ENCODE data around the gene MED28. TPM values are rescaled to one million over a fixed set of nuclear protein-coding genes. Genes with fewer than 3 reads are reported as not detected.

MED28 gene
- total RNA-seq, 2 experiments from 2014 or later: 27.0 to 86.2 TPM

DNA sequence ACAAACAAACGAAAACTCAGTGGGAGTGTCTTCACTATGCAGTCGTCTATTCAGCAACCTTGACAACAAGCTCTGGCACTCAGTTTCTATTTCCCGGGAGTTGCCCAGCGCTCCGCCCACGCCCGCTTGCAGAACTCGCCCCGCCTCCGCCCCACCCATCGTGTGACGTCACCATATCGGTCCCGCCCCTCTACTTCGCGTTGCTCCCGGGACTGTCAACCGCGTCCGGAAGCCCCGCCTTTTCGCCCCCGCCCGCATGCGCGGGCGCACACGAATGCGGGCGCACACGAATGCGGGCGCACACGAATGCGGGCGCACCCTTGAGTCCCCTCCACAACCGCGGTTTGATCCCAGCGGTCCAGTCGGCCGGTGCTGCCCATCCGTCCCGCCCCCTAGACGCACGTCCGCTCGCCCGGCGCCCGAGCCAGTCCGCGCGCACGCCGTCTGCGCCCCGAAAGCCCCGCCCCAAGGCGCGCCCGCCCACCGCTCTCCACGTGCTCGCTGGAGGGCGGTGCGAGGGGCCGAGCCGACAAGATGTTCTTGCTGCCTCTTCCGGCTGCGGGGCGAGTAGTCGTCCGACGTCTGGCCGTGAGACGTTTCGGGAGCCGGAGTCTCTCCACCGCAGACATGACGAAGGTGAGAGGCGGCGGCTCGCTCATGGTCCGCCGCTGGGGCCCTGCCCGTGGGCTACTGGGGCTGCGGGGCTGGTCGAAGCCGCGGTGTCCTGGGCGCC, 37.3 kb upstream of the MED28 start, which contains the start of gene LAP3:
Gene LAP3, plus strand, starts transcription at position 267 of the 733 bp plus-strand sequence. Its CDS starts 268 bp downstream, at position 535.
- Histone ChIP-seq H3K4me3 (ENCODE audit: low read depth, low read length, poor library complexity, severe bottlenecking) (peak within 1 kb of the TSS; percentile 79), H3K4me2 (ENCODE audit: low read length) (peak within 1 kb of the TSS; percentile 95), H2AFZ (ENCODE audit: low read length) (peak within 1 kb of the TSS; percentile 80), H3K36me3 (ENCODE audit: insufficient read depth, low read length) (peaks cover 29% of the 10 kb centered on the region), H4K20me1 (ENCODE audit: insufficient read depth, low read length) (peaks cover 14% of the 10 kb centered on the region; the same call in 1 of the 2 replicates), H3K4me1 (ENCODE audit: insufficient read depth, low read length, poor library complexity, severe bottlenecking) (peaks cover 39% of the 10 kb centered on the region), H3K79me2 (ENCODE audit: insufficient read depth, low read depth, low read length) (peaks cover 37% of the 10 kb centered on the region), H3K9me3 (ENCODE audit: low read length) (no peaks in the 10 kb centered on the region), H3K9me2 (ENCODE audit: insufficient read depth, low read length) (no peaks in the 10 kb centered on the region), H3K27ac (ENCODE audit: low read depth, low read length, poor library complexity, severe bottlenecking) (peak within 1 kb of the TSS; percentile 71)
- ChIA-PET POLR2A (interaction anchor here (0.9 to 1.6 kb wide), 6 partner anchors 11 to 38 kb away, joined by 3 to 14 read pairs (median 4); partner anchors contain the start of gene MED28), CTCF (ENCODE audit: unreplicated experiment) (interaction anchor here (1.0 kb wide), 1 partner anchor 18 kb away, joined by 5 read pairs; no protein-coding TSS in a partner anchor)
- no TSS peak for BruUV-seq (replicated peaks)
- TF ChIP-seq CTCF (conservative IDR thresholded peaks at IDR 0.05; ENCODE audit: low read length): no peak
- no peak for TF ChIP-seq EZH2phosphoT487 (IDR thresholded peaks at IDR 0.05; ENCODE audit: borderline replicate concordance, low read depth, low read length)
- peak; percentile 97 for DNase-seq (ENCODE audit: low spot score)
- intact Hi-C loops (cut with micrococcal nuclease; ENCODE audit: unreplicated experiment): loop anchor here (1.0 to 10.0 kb wide), 6 partner anchors 15 to 1352 kb away; partner anchors contain the start of genes DCAF16, LCORL, NCAPG and TAPT1

- no peak for TF ChIP-seq EZH2phosphoT487 (IDR thresholded peaks at IDR 0.05; ENCODE audit: borderline replicate concordance, low read depth, low read length)
- TF ChIP-seq CTCF (conservative IDR thresholded peaks at IDR 0.05; ENCODE audit: low read length): peak; percentile 56
- no TSS peak for BruUV-seq (replicated peaks)
- Histone ChIP-seq H3K9me3 (ENCODE audit: low read length) (no peaks in the 10 kb centered on the region), H3K9me2 (ENCODE audit: insufficient read depth, low read length) (no peaks in the 10 kb centered on the region), H4K20me1 (ENCODE audit: insufficient read depth, low read length) (peaks cover 14% of the 10 kb centered on the region; the same call in 1 of the 2 replicates), H3K27ac (ENCODE audit: low read depth, low read length, poor library complexity, severe bottlenecking) (peak overlapping the region; percentile 71), H3K4me1 (ENCODE audit: insufficient read depth, low read length, poor library complexity, severe bottlenecking) (peaks cover 39% of the 10 kb centered on the region), H3K36me3 (ENCODE audit: insufficient read depth, low read length) (peaks cover 36% of the 10 kb centered on the region), H3K79me2 (ENCODE audit: insufficient read depth, low read depth, low read length) (peaks cover 37% of the 10 kb centered on the region), H3K4me2 (ENCODE audit: low read length) (peak overlapping the region; percentile 95), H3K4me3 (ENCODE audit: low read depth, low read length, poor library complexity, severe bottlenecking) (peak overlapping the region; percentile 79), H2AFZ (ENCODE audit: low read length) (peak overlapping the region; percentile 80; the same call in 1 of the 2 replicates)
- POLR2A ChIA-PET: interaction anchor here (0.6 to 1.6 kb wide), 8 partner anchors 8 to 36 kb away, joined by 3 to 14 read pairs (median 5); partner anchors contain the start of gene MED28
- CTCF ChIA-PET (ENCODE audit: unreplicated experiment): interaction anchor here (1.0 kb wide), 1 partner anchor 18 kb away, joined by 5 read pairs; no protein-coding TSS in a partner anchor
- intact Hi-C loops (cut with micrococcal nuclease; ENCODE audit: unreplicated experiment): loop anchor here (1.0 to 10.0 kb wide), 7 partner anchors 14 to 1353 kb away; partner anchors contain the start of genes DCAF16, LCORL, MED28 and NCAPG
- DNase-seq (ENCODE audit: low spot score): peak; percentile 47
Observed at GRCh38 chr4:17577665-17578481, 36.6 kb upstream of the MED28 start.

All from OCI-LY7 (cell line).